Keratinocyte (primary cell): Measurements from ENCODE around the gene LCORL. TPM values are rescaled to one million over a fixed set of nuclear protein-coding genes. Genes with fewer than 3 reads are reported as not detected.

Experiments
- DNase-seq: peaks from one replicate; pipeline ENCODE4 v3.0.0-alpha.2; 2011; ENCODE audit warnings: low read depth, missing footprints, low spot score
- FAIRE-seq: peaks from 2 replicates; lab custom pipeline; 2011; peaks lifted over from hg19 to GRCh38; lab: Jason Lieb, UNC
- H2AFZ ChIP-seq: 2 replicates; pipeline ENCODE4 v1.6.0; 2012; ENCODE audit warnings: low read length, control low read depth, inconsistent platforms; ENCODE audit not compliant: control insufficient read depth
- H3K27ac ChIP-seq: 2 replicates; pipeline ENCODE4 v1.5.1; 2011; ENCODE audit warnings: low read length; ENCODE audit not compliant: control insufficient read depth, insufficient read depth
- H3K27me3 ChIP-seq: 3 replicates; pipeline ENCODE4 v1.6.0; 2011; ENCODE audit warnings: low read length; ENCODE audit not compliant: control insufficient read depth, insufficient read depth; ENCODE audit errors: extremely low read depth
- H3K36me3 ChIP-seq, 2 experiments: 2 replicates in 1 of 2; 3 replicates in 1 of 2; pipeline ENCODE4 v1.5.1; 2011; ENCODE audit warnings: low read length in 2 of 2, mild to moderate bottlenecking in 1 of 2; ENCODE audit not compliant: control insufficient read depth in 2 of 2, insufficient read depth in 2 of 2; ENCODE audit errors: extremely low read depth in 1 of 2
- H3K4me1 ChIP-seq: 3 replicates; pipeline ENCODE4 v1.5.1; 2011; ENCODE audit warnings: low read length; ENCODE audit not compliant: control insufficient read depth, insufficient read depth; ENCODE audit errors: extremely low read depth
- H3K4me2 ChIP-seq: 3 replicates; pipeline ENCODE4 v1.6.0; 2011; ENCODE audit warnings: low read depth, low read length; ENCODE audit not compliant: control insufficient read depth, insufficient read depth; ENCODE audit errors: extremely low read depth
- H3K4me3 ChIP-seq, 3 experiments: fragments of 200-600 bp in 1 of 3; sonication (generic) in 1 of 3; 2 replicates in 2 of 3; 3 replicates in 1 of 3; pipeline ENCODE4 v1.5.1; 2011 to 2016; ENCODE audit warnings: low read length in 3 of 3, mild to moderate bottlenecking in 3 of 3, control low read depth in 2 of 3, inconsistent platforms in 1 of 3, low read depth in 1 of 3, mixed read lengths in 1 of 3, mixed run types in 1 of 3, moderate library complexity in 1 of 3; ENCODE audit not compliant: control insufficient read depth in 2 of 3, insufficient read depth in 2 of 3; ENCODE audit errors: extremely low read depth in 1 of 3
- H3K79me2 ChIP-seq: 2 replicates; pipeline ENCODE4 v1.6.0; 2012; ENCODE audit warnings: low read length; ENCODE audit not compliant: control insufficient read depth, insufficient read depth
- H3K9ac ChIP-seq: 3 replicates; pipeline ENCODE4 v1.6.0; 2011; ENCODE audit warnings: low read length; ENCODE audit not compliant: control insufficient read depth, insufficient read depth; ENCODE audit errors: extremely low read depth
- H3K9me1 ChIP-seq: 3 replicates; pipeline ENCODE4 v1.6.0; 2011; ENCODE audit warnings: low read length; ENCODE audit not compliant: control insufficient read depth, insufficient read depth; ENCODE audit errors: extremely low read depth
- H3K9me3 ChIP-seq: 2 replicates; pipeline ENCODE4 v1.5.1; 2012; ENCODE audit warnings: low read depth, low read length; ENCODE audit not compliant: control insufficient read depth
- H4K20me1 ChIP-seq: 3 replicates; pipeline ENCODE4 v1.6.0; 2011; ENCODE audit warnings: low read length; ENCODE audit not compliant: control insufficient read depth, insufficient read depth; ENCODE audit errors: extremely low read depth
- CTCF ChIP-seq, 3 experiments: IDR thresholded peaks in 1 of 3; conservative IDR thresholded peaks in 1 of 3; optimal IDR thresholded peaks in 1 of 3; 2 replicates in 2 of 3; 3 replicates in 1 of 3; pipeline versions ENCODE3 to v1.5.1; 2011; ENCODE audit warnings: low read length in 3 of 3, mild to moderate bottlenecking in 3 of 3, moderate library complexity in 2 of 3, control low read depth in 1 of 3, inconsistent platforms in 1 of 3; ENCODE audit not compliant: insufficient read depth in 2 of 3; ENCODE audit errors: extremely low read depth in 1 of 3
- EZH2 ChIP-seq: IDR thresholded peaks from one replicate; pipeline ENCODE4 v1.6.1; 2012; ENCODE audit warnings: inconsistent platforms, mild to moderate bottlenecking, low read length, moderate library complexity
- dilution Hi-C: fragments of 300-500 bp; cut with MboI; formaldehyde crosslinking; loops from one replicate; pipeline ENCODE4 v1.7.0; 2020; ENCODE audit warnings: low sequenced_read_pairs; ENCODE audit not compliant: extremely low pct_ligation_motif_present
- polyA minus RNA-seq, 3 experiments: library from RNA; depleted of rRNA, polyadenylated mRNA; stranded (reverse); fragments of >200 nt; gene quantifications; 1 replicate in 1 of 3; 2 replicates in 1 of 3; 3 replicates in 1 of 3; pipeline ENCODE4 v1.2.3, GENCODE V29; 2011
- polyA plus RNA-seq, 5 experiments: library from polyadenylated mRNA; depleted of rRNA in 3 of 5; stranded (reverse) in 3 of 5; stranded (forward) in 1 of 5; unstranded in 1 of 5; fragments of >200 nt; gene quantifications; 1 replicate in 1 of 5; 2 replicates in 3 of 5; 3 replicates in 1 of 5; pipeline versions ENCODE4 v1.2.1 to v1.2.3, GENCODE V29; 2011 to 2012; ENCODE audit warnings: missing spikeins in 2 of 5, low read depth in 1 of 5, low replicate concordance in 1 of 5

Gene LCORL
- polyA plus RNA-seq (1.7 to 3.3 TPM (median 1.8 TPM) in 3 replicates), polyA minus RNA-seq (3.0 to 4.3 TPM (median 3.7 TPM) in 3 replicates)
- polyA plus RNA-seq (2011; ENCODE audit: low read depth), result 11.8 TPM
- polyA plus RNA-seq (2011; cell fraction: cytosol; rRNA removed), result 0.99 and 1.9 TPM in 2 replicates
- polyA plus RNA-seq (2011; cell fraction: nucleus; rRNA removed), result 1.9 and 2.9 TPM in 2 replicates
- polyA plus RNA-seq (2012; ENCODE audit: low replicate concordance), result 2.2 and 5.9 TPM in 2 replicates
- 0.58 TPM for polyA minus RNA-seq (2011; cell fraction: cytosol; rRNA and poly(A)+ RNA removed)
- 5.2 and 9.4 TPM in 2 replicates for polyA minus RNA-seq (2011; cell fraction: nucleus; rRNA and poly(A)+ RNA removed)

GRCh38 chr4:18021720-18022571 is at the start of gene LCORL:
LCORL (minus strand) TSS chr4:18021755; CDS start chr4:18021751, 4 bp downstream.
- no peaks in the 10 kb centered on the region for H4K20me1 ChIP-seq
- peak; percentile 73 for FAIRE-seq

GRCh38 chr4:18069810-18070209 is 48.3 kb upstream of the LCORL start:
- no peaks in the 10 kb centered on the region for H3K79me2 ChIP-seq
- H3K9me3 ChIP-seq, result no peaks in the 10 kb centered on the region
- no peaks in the 10 kb centered on the region for H3K27me3 ChIP-seq
- H3K36me3 ChIP-seq, result no peaks in the 10 kb centered on the region
- dilution Hi-C loops, result no loop called here
- H2AFZ ChIP-seq, result no peak overlapping the region
- no peaks in the 10 kb centered on the region for H3K9me1 ChIP-seq
- no peak for TF ChIP-seq EZH2
- no peak for TF ChIP-seq CTCF (optimal IDR thresholded peaks at IDR 0.05 in 1 of 3, IDR thresholded peaks at IDR 0.05 in 1 of 3, conservative IDR thresholded peaks at IDR 0.05 in 1 of 3; ENCODE audit: extremely low read depth in 1 of 3, insufficient read depth in 2 of 3, low read length in 3 of 3)
- no peaks in the 10 kb centered on the region for H3K4me1 ChIP-seq
- no peak for DNase-seq
- FAIRE-seq, result no peak
- no peak overlapping the region for H3K27ac ChIP-seq
- no peaks in the 10 kb centered on the region for H4K20me1 ChIP-seq
- no peak overlapping the region for H3K4me3 ChIP-seq
- H3K4me2 ChIP-seq, result no peak overlapping the region
- H3K9ac ChIP-seq, result no peak overlapping the region

More at GRCh38 chr4:18021720-18022571, at the start of gene LCORL:
- H3K36me3 ChIP-seq, result no peaks in the 10 kb centered on the region
- H3K4me2 ChIP-seq, result peak within 1 kb of the TSS; percentile 97
- no peaks in the 10 kb centered on the region for H3K27me3 ChIP-seq
- H3K9me3 ChIP-seq, result no peaks in the 10 kb centered on the region
- peaks cover 36% of the 10 kb centered on the region for H3K79me2 ChIP-seq
- dilution Hi-C loops, result no loop called here
- peaks cover 4% of the 10 kb centered on the region for H3K4me1 ChIP-seq
- H2AFZ ChIP-seq, result peak within 1 kb of the TSS; percentile 97
- peak within 1 kb of the TSS; percentile 88 to 96 (median 95) for H3K4me3 ChIP-seq
- no peaks in the 10 kb centered on the region for H3K9me1 ChIP-seq
- peak within 1 kb of the TSS; percentile 74 for H3K27ac ChIP-seq
- TF ChIP-seq CTCF (optimal IDR thresholded peaks at IDR 0.05 in 1 of 3, IDR thresholded peaks at IDR 0.05 in 1 of 3, conservative IDR thresholded peaks at IDR 0.05 in 1 of 3; ENCODE audit: extremely low read depth in 1 of 3, insufficient read depth in 2 of 3, low read length in 3 of 3) (no peak), EZH2 (no peak)
- peak; percentile 68 for DNase-seq
- peak within 1 kb of the TSS; percentile 86 for H3K9ac ChIP-seq
